GM12864 (cell line): Measurements from ENCODE around the gene LRRC3.

ENCODE experiments used
- DNase-seq: peaks from one replicate; pipeline ENCODE4 v3.0.0-alpha.2; 2011; ENCODE audit warnings: low read depth
- H3K4me3 ChIP-seq: 2 replicates; pipeline ENCODE4 v1.5.1; 2011; ENCODE audit warnings: mild to moderate bottlenecking, low read depth, low read length, control low read depth
- TF ChIP-seq, protein P1 (sequence below): IDR thresholded peaks from 2 replicates; pipeline ENCODE4 v1.5.1; 2011; ENCODE audit warnings: low read depth, mild to moderate bottlenecking, moderate library complexity, low read length, control low read depth, inconsistent platforms; ENCODE audit errors: missing control alignments

The LRRC3 gene

DNA sequence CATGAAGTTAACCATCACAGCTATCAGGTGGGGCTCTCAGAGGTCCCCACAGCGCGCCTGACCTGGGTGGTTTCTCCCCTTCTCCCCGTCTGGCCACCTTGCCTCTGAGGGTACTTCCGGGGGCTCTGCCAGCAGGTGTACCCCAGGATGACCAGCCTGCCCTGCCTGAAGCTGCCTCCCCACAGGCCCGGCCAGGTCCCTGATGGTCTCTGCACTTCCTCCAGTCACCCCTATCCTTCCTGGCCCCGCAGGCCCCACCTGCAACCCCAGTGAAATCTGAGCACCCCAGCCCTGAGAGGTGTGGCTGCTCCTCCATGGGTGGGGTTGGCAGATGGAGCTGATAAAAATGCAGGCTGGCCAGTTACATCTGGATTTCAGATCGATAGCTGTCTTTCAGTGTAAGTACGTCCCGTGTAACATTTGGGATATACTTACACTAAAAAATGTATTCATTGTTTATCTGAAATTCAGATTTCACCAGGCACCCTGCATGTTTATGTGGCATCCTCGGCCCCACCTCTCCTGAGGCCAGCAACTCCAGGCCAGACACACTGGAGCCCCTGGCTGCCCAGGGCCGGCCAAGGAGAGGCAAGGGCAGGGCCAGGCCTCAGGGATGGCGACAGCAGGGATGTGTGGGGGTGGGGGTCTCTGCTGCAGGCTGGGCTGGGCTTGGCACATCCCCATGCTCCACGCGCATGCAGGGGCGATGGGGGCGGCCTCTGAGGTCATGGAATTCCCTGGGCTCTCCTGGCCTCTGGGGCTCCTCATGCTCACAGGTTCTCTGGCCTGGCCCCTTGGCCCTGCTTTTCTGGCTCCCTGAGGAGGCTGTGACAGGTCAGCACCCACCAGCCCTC, 25.1 kb downstream of the LRRC3 start:
- TF ChIP-seq, protein P1, sequence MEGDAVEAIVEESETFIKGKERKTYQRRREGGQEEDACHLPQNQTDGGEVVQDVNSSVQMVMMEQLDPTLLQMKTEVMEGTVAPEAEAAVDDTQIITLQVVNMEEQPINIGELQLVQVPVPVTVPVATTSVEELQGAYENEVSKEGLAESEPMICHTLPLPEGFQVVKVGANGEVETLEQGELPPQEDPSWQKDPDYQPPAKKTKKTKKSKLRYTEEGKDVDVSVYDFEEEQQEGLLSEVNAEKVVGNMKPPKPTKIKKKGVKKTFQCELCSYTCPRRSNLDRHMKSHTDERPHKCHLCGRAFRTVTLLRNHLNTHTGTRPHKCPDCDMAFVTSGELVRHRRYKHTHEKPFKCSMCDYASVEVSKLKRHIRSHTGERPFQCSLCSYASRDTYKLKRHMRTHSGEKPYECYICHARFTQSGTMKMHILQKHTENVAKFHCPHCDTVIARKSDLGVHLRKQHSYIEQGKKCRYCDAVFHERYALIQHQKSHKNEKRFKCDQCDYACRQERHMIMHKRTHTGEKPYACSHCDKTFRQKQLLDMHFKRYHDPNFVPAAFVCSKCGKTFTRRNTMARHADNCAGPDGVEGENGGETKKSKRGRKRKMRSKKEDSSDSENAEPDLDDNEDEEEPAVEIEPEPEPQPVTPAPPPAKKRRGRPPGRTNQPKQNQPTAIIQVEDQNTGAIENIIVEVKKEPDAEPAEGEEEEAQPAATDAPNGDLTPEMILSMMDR = no peak
- H3K4me3 ChIP-seq = no peak overlapping the region

DNA sequence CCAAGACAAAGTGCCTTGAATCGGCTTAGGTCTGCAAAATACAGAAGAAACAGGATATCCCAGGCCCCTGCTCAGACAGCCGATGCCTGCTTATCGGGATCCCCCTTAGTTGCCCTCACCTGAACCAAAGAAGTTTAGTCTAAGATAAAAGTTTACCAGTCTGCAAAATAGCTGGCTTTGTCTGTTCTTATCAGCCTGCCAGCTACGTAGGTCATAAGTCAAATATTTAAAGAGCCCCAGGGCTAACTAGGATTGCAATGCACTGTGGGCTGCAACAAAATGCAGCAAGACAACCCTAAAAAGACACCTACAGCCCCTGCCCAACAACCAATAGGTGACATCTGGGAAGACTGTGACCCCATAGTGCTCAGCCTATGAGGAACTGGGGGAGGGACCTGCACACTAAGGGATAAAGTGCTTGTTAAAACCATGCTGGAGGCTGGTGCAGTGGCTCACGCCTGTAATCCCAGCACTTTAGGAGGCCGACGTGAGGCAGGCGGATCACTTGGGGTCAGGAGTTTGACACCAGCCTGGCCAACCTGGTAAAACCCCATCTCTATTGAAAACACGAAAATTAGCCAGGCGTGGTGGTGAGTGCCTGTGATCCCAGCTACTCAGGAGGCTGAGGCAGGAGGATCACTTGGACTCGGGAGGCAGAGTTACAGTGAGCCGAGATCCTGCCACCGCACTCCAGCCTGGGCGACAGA, 27.4 kb downstream of the LRRC3 start:
- TF ChIP-seq, protein P1 = no peak
- DNase-seq = no peak
- no peak overlapping the region for H3K4me3 ChIP-seq

More for the DNA sequence above, 25.1 kb downstream of the LRRC3 start:
- no peak for DNase-seq

DNA sequence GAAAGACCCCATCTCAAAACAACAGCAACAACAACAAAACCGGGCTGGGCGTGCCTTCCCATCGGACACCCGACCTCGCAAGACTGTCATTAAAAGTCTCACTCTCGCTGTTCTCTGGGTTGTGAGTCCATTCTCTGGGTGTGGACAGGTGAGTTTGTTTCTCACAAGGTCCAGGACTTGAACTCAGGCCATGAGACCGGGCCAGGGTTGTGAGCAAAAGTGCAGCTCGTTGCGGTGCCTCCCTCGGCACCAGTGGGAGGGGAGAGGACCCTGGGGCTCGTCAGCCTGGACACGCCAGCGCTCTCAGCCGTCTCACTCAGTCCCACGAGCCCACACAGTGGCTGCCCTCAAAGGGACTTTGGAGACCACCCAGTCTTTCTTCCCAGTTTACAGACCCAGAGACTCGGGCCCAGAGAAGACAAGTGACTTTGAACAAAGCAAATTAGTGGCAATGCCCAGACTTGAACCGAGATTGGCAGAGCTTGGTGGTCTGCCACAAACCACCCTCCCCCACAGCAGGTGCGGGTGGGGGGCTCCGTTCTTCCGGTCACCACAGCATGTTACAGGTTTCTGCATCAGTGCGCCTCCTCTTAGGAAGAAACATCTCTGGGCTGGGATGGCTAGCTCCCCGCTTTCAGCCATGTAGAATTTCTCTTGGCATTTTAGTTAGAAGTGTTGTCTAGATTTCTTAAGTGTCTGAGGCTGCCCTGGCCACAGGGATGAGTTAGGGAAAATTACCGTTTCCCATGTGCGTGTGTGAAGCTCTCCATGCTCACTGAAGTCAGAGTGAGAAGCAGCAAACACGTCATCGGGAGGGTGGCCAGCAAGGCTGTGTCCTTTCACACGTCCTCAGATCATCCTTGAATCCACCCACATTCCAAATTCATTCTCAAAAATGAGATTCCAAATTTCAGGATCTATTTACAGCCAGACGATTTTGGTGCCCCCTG, 28.3 kb downstream of the LRRC3 start:
- TF ChIP-seq, protein P1 = no peak
- H3K4me3 ChIP-seq = no peak overlapping the region
- no peak for DNase-seq

DNA sequence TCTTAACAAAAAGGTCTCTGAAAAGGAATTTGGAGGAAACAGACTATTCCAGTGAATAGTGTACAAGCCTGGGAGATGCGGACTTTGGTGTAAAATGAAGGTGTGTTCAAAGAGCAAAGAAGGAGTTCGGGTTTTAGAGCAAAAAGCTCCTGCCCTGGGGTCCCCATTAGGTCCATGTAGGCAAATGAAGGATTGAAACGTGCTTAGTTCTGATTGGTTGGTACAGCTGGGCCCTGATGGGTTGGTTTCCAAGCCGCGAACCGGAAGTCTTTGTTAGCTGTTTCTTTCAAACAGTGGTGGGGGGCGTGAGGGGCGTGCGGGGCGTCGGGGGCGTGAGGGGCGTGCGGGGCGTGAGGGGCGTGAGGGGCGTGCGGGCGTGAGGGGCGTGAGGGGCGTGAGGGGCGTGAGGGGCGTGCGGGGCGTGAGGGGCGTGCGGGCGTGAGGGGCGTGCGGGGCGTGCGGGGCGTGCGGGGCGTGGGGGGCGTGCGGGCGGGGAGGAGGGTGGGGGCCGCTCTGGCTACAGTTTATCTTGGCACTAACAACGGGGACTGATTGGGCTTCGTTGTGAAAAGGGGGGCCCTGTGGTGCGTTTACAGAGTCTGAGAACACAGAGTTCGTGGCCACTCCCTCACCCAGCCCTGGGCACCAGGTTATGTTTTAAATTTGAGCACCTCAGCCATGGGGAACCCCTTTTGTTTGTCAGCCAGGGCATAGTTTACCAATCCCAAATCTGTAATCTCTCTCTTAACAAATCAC, 29.4 kb downstream of the LRRC3 start:
- DNase-seq = no peak
- H3K4me3 ChIP-seq = no peak overlapping the region
- TF ChIP-seq, protein P1 = no peak

DNA sequence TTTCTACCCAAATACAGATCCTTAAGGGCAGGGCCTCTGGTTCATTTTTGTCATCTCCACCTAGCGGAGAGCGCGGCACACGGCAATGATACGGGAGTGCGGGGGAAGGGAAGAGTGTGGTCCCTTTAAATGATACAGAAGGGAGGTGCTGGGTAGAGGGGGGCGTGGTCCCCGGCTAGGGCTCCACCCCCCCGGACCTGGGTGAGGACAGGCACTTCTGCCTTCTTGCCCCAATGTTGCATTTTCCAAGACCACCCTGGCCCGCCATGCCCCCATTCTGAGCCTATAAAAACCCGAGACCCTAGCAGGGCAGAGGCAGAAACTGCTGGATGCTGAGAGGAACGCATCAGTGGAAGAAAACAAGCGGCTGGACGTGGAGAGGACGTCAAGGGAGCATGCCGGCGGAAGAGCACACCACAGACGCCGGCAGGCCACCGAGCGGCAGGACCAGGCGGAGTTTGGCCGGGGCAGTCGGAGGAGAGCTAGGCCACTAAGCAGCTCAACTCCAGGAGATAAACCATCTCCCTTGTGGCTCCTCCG, 30.0 kb downstream of the LRRC3 start:
- no peak for DNase-seq
- no peak overlapping the region for H3K4me3 ChIP-seq
- TF ChIP-seq, protein P1 = no peak

DNA sequence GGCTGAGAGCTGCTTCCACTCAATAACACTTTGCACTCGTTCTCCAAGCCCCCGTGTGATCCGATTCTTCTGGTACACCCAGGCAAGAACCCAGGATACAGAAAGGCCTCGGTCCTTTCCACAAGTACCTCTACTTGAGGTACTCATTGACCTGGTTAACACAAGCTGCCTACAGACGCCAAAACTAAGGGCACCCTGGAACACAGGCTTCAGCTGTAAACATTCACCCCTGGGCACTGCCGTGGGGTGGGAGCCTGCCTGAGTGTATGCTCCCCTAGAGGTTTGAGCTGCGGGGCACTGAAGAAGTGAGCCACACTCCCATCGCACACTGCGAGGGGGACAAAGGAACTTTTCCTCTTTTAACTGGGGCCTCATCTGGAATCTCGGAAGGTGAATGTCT, 30.5 kb downstream of the LRRC3 start:
- TF ChIP-seq, protein P1 = no peak
- no peak for DNase-seq
- H3K4me3 ChIP-seq = no peak overlapping the region
